Stimulated activated CD4-positive, alpha-beta T cell treated with anti-CD3 and anti-CD28 coated beads, Interleukin-4, amount 100 ng/mL, for 1 hour (primary cell): ENCODE results near the gene USP17L21.
A peak's percentile ranks its signal among the peaks of the same experiment; 100 is the strongest.
"Not testable (repeated sequence)": the region's sequence is repeated elsewhere in the genome, so short reads cannot be mapped to it uniquely, and the experiment has no call there.

ENCODE experiments used
- DNase-seq: peaks from one replicate; pipeline ENCODE4 v3.0.0-alpha.2; 2020

Gene USP17L21, protein sequence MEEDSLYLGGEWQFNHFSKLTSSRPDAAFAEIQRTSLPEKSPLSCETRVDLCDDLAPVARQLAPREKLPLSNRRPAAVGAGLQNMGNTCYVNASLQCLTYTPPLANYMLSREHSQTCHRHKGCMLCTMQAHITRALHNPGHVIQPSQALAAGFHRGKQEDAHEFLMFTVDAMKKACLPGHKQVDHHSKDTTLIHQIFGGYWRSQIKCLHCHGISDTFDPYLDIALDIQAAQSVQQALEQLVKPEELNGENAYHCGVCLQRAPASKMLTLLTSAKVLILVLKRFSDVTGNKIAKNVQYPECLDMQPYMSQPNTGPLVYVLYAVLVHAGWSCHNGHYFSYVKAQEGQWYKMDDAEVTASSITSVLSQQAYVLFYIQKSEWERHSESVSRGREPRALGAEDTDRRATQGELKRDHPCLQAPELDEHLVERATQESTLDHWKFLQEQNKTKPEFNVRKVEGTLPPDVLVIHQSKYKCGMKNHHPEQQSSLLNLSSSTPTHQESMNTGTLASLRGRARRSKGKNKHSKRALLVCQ

DNA sequence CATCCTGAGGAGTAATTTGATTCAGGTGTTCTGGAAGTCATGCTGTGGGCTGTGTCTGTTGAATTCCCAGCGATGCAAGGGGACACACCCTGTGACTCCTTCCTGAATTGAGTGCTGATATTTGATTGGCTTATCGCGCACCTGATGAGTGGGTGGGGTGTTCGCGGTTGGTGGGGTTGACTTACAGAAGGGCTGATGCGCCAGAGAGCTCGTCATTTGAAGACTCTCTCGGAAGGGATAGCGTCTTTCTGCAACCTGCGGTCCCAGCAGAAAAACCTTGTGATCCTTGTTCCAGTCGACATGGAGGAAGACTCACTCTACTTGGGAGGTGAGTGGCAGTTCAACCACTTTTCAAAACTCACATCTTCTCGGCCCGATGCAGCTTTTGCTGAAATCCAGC is at the start of gene USP17L21:
TSS of gene USP17L21 (plus strand) at position 301 of the 400 bp plus-strand sequence. CDS start at position 301, 0 bp downstream.
- DNase-seq: not testable (repeated sequence)

- DNase-seq: not testable (repeated sequence)
Measured at GRCh38 chr4:9214701-9215100, 48.0 kb upstream of the USP17L21 start.

DNA sequence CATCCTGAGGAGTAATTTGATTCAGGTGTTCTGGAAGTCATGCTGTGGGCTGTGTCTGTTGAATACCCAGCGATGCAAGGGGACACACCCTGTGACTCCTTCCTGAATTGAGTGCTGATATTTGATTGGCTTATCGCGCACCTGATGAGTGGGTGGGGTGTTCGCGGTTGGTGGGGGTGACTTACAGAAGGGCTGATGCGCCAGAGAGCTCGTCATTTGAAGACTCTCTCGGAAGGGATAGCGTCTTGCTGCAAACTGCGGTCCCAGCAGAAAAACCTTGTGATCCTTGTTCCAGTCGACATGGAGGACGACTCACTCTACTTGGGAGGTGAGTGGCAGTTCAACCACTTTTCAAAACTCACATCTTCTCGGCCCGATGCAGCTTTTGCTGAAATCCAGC is 47.6 kb upstream of the USP17L21 start, which contains the start of gene USP17L11:
TSS of gene USP17L11 (plus strand) at position 301 of the 400 bp plus-strand sequence. CDS start at position 301, 0 bp downstream.
- DNase-seq: not testable (repeated sequence)

DNA sequence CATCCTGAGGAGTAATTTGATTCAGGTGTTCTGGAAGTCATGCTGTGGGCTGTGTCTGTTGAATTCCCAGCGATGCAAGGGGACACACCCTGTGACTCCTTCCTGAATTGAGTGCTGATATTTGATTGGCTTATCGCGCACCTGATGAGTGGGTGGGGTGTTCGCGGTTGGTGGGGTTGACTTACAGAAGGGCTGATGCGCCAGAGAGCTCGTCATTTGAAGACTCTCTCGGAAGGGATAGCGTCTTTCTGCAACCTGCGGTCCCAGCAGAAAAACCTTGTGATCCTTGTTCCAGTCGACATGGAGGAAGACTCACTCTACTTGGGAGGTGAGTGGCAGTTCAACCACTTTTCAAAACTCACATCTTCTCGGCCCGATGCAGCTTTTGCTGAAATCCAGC is 42.8 kb upstream of the USP17L21 start, which contains the start of gene USP17L12:
TSS of gene USP17L12 (plus strand) at position 301 of the 400 bp plus-strand sequence. CDS start at position 301, 0 bp downstream.
- not testable (repeated sequence) for DNase-seq

- DNase-seq: not testable (repeated sequence)
Measured at GRCh38 chr4:9224596-9224995, 38.1 kb upstream of the USP17L21 start, which contains the start of gene USP17L13. Gene USP17L13, plus strand, starts transcription at chr4:9224896. Its CDS starts 0 bp downstream, at chr4:9224896.

DNA sequence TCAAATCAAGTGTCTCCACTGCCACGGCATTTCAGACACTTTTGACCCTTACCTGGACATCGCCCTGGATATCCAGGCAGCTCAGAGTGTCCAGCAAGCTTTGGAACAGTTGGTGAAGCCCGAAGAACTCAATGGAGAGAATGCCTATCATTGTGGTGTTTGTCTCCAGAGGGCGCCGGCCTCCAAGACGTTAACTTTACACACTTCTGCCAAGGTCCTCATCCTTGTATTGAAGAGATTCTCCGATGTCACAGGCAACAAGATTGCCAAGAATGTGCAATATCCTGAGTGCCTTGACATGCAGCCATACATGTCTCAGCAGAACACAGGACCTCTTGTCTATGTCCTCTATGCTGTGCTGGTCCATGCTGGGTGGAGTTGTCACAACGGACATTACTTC is 32.4 kb upstream of the USP17L21 start:
- DNase-seq: not testable (repeated sequence)

GRCh38 chr4:9234085-9234484 is 28.6 kb upstream of the USP17L21 start, which contains the start of gene USP17L15:
Gene USP17L15, plus strand, starts transcription at chr4:9234385. Its CDS starts 0 bp downstream, at chr4:9234385.
- DNase-seq: not testable (repeated sequence)

DNA sequence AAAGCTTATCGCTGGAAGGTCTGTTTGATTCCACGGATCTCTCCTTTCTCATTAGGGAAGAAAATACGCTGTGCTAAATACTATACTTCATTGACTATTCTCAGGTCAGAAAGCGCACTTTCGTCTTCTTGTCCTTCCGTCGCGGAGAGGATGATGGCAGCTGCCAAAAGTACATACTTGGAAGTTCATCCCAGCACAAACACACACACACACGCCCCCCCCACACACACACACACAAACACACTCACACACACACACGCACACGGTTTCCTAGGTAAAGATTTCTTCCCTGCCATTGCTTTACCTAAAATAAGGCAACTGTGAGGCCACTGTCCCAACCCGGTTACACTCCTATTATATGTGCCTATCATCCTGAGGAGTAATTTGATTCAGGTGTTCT is 24.2 kb upstream of the USP17L21 start:
- DNase-seq: not testable (repeated sequence)

GRCh38 chr4:9243579-9243978 is 19.1 kb upstream of the USP17L21 start, which contains the start of gene USP17L17:
Gene USP17L17, plus strand, starts transcription at chr4:9243879. Its CDS starts 0 bp downstream, at chr4:9243879.
- DNase-seq: not testable (repeated sequence)

DNA sequence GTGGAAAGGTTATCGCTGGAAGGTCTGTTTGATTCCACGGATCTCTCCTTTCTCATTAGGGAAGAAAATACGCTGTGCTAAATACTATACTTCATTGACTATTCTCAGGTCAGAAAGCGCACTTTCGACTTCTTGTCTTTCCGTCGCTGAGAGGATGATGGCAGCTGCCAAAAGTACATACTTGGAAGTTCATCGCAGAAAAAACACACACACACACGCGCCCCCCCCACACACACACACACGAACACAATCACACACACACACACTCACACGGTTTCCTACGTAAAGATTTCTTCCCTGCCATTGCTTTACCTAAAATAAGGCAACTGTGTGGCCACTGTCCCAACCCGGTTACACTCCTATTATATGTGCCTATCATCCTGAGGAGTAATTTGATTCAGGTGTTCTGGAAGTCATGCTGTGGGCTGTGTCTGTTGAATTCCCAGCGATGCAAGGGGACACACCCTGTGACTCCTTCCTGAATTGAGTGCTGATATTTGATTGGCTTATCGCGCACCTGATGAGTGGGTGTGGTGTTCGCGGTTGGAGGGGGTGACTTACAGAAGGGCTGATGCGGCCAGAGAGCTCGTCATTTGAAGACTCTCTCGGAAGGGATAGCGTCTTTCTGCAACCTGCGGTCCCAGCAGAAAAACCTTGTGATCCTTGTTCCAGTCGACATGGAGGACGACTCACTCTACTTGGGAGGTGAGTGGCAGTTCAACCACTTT is 14.6 kb upstream of the USP17L21 start, which contains the start of gene USP17L18:
TSS of gene USP17L18 (plus strand) at position 678 of the 728 bp plus-strand sequence. CDS start at position 678, 0 bp downstream.
- DNase-seq: peak; percentile 1

- not testable (repeated sequence) for DNase-seq
Measured at GRCh38 chr4:9253078-9253477, 9.6 kb upstream of the USP17L21 start, which contains the start of gene USP17L19. Gene USP17L19, plus strand, starts transcription at chr4:9253378. Its CDS starts 0 bp downstream, at chr4:9253378.

DNA sequence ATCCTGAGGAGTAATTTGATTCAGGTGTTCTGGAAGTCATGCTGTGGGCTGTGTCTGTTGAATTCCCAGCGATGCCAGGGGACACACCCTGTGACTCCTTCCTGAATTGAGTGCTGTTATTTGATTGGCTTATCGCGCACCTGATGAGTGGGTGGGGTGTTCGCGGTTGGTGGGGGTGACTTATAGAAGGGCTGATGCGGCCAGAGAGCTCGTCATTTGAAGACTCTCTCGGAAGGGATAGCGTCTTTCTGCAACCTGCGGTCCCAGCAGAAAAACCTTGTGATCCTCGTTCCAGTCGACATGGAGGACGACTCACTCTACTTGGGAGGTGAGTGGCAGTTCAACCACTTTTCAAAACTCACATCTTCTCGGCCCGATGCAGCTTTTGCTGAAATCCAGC is 4.8 kb upstream of the USP17L21 start, which contains the start of gene USP17L20:
TSS of gene USP17L20 (plus strand) at position 301 of the 400 bp plus-strand sequence. CDS start at position 301, 0 bp downstream.
- not testable (repeated sequence) for DNase-seq

DNA sequence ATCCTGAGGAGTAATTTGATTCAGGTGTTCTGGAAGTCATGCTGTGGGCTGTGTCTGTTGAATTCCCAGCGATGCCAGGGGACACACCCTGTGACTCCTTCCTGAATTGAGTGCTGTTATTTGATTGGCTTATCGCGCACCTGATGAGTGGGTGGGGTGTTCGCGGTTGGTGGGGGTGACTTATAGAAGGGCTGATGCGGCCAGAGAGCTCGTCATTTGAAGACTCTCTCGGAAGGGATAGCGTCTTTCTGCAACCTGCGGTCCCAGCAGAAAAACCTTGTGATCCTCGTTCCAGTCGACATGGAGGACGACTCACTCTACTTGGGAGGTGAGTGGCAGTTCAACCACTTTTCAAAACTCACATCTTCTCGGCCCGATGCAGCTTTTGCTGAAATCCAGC is 4.6 kb downstream of the USP17L21 start, which contains the start of gene USP17L22:
TSS of gene USP17L22 (plus strand) at position 301 of the 400 bp plus-strand sequence. CDS start at position 301, 0 bp downstream.
- not testable (repeated sequence) for DNase-seq

DNA sequence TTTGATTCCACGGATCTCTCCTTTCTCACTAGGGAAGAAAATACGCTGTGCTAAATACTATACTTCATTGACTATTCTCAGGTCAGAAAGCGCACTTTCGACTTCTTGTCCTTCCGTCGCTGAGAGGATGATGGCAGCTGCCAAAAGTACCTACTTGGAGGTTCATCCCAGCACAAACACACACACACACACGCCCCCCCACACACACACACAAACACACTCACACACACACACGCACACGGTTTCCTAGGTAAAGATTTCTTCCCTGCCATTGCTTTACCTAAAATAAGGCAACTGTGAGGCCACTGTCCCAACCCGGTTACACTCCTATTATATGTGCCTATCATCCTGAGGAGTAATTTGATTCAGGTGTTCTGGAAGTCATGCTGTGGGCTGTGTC is 9.0 kb downstream of the USP17L21 start:
- DNase-seq: peak; percentile 10
